NCI-H146 treated with DMSO at 0.1 percent for 48 hours (cell line): ENCODE measurements around the gene FBXO34.

Experiments used
- DNase-seq: peaks from one replicate; lab custom pipeline; 2025; ENCODE audit not compliant: unreplicated experiment; lab: John Stamatoyannopoulos, UW

The FBXO34 gene

DNA sequence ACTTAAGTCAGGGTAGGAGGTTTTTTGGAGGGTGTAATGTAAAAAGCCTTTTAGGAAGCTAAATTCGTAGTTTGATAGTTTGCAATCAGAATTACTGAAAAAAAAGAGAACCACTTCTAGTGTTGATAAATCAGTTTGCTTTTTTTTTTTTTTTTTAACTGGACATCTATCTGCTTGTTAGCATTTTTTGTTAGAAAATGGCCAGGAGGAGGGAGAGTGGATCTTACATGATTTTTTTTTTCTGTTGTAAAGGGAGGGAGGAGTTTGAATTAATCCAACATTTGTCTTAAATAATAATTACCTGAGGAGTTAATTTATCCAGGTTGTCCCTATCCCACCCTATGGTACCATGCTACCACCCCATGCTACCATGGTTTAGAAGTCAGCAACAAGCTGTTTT lies 1.2 kb downstream of the FBXO34 start:
- no peak for DNase-seq

DNA sequence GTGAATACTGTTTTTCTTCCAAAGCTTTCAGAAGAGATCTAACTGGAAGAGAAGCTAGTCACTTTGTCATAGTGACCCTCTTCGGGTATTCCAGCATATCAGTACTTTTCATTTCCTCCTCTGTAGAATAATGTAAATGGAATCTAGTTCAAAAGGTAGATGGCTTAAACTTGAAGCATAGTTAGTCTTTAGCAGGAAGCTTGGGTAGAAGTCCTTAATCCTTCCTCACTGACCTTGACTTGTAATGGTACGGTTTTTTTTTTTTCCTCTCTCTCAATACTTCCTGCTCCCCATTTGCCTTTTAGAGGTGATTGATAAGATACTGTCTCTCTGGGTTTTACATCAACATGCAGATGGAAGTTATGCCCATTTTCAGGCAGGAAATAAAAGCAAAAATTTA lies 1.7 kb downstream of the FBXO34 start:
- no peak for DNase-seq

DNA sequence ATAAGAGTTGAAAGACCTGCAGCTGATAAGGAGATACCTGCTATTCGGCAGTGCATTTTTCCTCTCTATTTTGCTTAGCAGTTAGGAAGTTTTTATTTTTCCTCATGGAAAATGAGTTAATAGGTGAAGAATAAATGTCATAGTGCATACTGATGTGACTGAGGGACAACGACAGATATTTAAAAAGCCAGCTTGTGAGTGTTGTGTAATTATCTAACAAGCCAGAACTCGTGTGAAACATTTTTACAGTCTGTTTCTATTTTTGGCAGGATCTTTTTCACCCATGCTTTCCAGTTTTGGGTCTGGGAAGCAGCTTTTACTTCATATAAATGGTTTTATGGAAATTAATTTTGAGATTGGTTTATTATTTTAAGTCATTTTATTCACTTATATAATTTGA lies 2.9 kb downstream of the FBXO34 start:
- DNase-seq, result no peak

DNA sequence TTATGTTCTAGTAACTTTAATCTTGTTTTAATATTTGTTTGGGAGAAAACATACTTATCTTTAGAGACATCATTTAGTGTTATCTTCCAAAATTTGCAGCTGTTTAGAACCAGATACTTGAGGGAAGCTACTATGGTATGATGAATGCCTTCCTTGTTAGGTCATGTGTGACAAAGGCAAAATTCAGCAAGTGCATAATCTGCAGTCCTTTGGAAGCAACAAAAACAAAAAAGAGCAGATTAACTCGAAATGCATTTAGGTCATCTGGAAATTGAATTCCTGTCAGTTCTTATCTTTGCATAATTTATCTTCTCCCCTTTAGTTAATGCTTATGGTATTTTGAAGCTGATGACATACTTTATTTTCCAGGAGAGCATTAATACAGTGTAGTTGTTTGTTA lies 3.5 kb downstream of the FBXO34 start:
- DNase-seq, result no peak

DNA sequence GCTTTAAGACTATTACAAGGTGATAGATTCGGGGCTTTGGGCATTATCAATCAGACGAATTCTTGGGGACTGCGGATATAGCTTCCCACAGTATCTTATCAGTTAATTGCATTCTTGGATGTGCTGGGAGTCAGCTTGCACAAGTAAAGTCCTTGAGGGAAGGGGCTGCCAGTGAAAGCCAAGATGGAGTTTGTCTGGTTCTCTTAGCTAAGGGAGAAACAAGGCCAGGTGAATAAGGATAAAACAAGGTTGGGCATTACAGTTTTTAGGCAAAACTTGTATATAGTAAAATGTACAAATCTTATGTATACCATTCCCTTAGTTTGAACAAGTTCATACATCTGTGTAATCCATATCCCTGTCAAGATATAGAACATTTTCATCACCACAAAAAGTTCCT lies 5.5 kb downstream of the FBXO34 start:
- no peak for DNase-seq

DNA sequence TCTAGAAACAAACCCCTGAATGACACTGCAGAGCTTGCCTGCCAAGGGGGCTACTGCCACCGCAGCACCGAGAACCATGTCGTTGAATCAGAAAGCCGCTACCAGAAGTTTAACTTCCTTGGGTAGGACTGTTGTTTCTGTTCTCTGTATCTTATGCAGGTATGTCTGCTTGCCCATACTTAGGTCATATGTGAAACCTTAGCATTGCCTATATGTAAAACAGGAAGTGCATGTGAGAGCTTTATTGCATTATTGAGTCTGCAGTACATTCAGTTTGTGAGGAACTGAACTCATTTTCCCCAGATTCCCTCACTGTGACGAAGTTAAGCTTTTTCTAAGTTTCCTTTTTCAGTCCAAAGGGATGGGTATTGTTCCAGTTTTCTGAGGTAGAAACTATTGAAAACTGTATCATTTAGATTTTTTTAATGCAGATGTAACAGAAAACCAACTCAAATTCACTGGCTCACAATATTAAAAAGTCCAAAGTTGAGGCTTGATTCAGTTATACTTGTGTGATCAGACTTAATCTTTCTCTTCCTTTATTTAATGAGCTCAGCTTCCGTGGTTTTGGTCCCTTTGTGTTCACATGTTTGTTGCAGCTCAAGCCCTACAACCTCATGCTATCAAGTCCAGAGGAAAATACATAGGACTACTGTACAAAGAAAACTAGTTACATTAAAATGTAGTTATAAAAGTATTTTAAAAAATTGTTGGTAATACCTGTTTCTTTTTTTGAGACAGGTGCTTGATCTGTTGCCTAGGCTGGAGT lies 6.9 kb downstream of the FBXO34 start:
- no peak for DNase-seq

DNA sequence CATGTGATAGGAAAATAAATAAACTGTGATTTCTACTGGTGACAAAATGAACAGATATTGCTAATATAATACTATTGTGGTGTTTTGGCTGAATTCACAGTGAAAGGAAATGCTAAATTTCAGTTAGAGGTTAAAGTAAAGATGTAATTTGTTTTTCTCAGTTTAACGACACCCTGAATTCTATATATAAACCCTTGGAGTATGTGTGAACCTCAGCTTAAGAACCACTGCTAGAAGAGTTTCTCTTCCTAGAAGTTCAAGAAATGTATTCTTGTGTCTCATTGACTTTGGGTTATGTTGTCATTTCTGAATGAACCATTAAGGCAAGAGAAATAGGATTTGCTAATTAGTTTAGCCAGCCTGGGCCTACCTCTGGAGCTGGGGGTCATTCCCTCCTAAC lies 8.2 kb downstream of the FBXO34 start:
- DNase-seq, result no peak

DNA sequence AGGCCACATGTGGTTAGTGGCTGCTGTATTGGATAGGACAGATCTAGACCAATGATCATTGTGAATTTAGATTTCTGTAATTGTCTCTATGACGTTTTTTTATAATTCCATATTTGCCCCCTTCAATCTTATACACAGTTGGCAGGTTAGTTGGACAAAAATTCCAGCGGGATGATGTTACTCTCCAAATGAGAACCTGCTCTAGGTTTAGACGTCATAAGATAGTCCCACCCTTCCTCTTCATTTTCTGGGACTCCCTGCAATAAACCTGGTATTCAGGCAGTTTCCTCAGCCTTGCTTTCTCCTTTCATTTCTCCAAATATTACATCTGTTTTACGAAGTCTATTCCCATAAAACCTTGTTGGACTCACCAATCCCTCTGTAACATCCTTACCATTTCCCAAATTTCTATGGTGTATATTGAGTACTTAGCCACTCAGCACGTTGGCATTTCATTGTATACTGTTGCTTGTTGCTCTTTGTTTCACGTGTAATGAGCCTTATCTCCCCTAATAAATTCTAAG lies 10.2 kb downstream of the FBXO34 start:
- DNase-seq, result no peak

DNA sequence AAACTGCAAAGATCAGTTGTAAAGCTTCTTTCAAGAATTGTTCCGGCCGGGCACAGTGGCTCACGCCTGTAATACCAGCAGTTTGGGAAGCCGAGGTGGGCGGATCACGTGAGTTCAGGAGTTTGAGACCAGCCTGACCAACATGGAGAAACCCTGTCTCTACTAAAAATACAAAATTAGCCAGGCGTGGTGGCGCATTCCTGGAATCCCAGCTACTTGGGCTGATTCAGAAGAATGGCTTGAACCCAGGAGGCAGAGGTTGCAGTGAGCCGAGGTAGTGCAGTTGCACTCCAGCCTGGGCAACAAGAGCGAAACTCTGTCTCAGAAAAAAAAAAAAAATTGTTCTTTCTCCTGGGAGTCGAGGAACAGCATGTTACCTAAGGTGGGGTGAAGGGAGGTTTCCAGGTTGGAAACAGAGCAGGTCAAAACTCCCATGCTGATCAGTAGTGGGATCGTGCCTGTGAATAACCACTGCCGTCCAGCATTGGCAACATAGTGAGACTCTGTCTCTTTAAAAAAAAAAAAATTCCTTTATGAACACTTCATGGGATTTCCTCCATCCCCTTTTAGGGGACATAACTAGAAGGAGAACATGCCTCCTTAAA lies 13.9 kb downstream of the FBXO34 start:
- DNase-seq, result no peak

DNA sequence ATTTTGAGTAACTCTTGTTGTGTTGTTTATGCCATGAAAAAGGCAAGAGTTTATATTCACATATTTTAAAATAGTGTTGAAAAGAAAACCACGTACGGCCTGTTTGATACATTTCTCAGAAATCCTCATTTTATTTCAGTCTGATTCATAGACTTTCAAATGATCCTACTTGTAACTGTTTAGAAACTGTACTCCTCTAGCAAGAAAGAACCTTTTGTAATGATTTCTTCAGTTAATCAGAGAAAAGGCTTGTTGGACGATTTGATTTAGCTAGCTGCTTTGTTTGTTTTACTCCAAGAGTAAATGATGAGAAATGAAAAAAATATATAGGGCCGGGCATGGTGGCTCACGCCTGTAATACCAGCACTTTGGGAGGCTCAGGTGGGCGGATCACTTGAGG lies 17.2 kb downstream of the FBXO34 start:
- no peak for DNase-seq

DNA sequence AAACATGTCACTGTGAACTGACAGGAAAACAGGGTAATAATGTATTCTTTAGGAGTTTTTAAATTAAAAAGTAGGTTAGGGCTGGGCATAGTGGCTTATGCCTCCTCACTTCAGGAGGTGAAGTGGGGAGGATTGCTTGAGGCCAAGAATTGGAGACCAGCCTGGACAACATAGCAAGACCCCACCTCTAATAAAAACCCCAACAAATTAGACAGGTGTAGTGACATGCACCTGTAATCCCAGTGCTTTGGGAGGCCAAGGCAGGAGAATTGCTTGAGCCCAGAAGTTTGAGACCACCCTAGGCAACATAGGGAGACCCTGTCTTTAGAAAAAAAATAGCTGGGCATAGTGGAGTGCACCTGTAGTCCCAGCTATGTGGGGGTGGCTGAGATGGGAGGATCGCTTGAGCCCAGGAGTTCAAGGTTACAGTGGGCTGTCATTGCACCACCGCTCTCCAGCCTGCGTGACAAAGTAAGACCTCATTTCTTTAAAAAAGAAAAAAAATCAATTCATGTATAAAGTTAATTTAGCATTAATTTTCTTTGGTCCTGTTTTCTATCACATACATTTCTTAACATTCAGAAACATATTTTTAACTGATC lies 20.4 kb downstream of the FBXO34 start:
- DNase-seq, result no peak

DNA sequence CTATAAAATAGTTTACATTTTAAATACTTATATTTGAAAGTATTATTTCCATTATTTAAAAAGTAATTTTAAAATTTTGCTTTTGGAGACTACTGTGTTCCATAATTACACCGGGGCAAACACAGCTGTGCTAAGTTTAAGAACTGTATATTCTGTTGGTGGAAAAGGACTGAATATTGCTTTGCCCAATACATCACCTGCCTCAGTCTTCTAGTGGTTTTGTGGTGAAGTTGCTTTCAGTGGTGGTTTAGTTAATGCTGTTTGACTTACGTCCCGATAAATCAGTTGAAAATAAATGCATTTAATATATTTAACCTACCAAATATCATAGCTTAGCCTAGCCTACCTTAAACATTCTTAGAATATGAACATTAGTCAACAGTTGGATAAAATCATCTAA lies 23.4 kb downstream of the FBXO34 start:
- no peak for DNase-seq

DNA sequence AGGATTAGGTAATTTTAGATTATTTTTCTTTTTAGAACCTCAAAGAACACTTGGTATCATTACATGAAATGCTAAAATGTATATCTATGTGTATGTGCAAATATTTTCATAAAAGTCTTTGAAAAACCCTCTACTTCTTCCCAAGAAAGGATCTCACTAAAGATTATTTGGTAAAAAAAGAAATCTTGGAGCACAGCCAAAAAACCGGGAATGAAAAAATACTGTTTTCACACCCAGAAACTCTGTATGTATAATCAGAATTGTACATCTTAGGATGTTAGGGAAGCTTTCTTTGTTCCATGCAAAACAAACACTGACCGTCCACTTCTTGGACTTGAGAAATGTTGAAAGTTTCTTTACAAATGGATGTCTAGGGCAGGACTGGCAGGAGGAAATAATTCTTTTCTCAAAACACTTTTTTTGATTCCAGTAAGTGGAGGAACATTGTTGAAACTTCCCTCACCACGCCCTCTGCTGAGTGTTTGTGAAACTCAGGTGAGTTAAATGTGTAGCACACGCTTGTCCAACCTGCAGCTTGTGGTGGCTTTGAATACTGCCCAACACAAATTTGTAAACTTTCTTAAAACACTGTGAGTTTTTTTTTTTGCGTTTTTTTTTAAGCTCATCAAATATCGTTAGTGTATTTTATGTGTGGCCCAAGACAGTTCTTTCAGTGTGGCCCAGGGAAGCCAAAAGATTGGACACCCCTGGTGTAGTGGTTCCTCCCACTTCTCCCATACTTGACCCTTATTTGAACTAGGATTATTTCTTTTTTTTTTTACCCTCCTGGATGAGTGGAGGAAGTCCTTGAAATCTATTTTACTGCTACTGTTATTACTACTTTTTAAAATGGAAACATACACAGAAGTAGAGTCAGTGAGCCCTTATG lies 26.6 kb downstream of the FBXO34 start:
- DNase-seq, result no peak

DNA sequence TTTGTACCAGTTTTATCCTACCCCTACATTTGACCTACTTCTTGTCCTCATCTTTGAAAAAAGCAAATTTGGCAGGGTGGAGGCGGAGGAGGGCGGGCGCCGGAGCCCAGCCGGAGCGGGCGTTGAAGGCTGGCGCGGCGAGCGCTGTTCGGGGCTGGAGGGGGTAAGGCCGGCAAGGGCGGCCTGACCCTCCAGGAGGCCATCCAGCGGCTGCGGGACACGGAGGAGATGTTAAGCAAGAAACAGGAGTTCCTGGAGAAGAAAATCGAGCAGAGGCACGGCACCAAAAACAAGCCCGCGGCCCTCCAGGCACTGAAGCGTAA lies 27.2 kb downstream of the FBXO34 start:
- DNase-seq, result no peak

DNA sequence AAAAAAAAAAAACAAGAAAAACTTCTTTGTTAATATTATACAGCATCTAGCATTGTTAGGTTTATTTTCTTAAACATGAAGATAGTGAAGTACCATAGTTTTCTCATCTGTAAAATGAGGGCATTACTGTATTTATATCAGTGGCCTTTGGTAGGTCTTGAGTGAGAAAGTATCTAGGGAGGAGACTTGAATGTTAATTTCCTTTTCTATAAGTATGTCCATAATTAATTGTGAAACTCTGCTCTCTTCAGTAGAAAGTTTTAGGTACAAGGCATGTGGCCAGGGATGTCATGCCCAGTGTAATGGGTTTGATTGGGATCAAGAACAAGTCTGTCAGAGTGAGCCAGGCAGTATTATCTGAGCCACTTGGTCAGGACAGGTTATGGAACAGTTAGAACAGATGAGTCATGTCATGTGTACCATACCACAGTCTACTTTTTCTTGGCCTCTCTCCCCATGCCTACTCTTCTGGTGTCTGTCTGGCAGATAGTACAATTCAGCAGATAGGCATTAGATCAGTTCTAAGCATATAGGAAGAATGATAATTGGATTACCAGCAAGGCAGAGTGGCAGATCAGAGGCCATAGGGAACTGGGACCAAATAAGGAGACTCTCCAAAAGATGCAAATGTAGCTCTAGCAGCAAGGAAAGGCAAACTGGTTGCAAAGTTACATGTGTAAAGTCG lies 30.4 kb downstream of the FBXO34 start:
- no peak for DNase-seq

DNA sequence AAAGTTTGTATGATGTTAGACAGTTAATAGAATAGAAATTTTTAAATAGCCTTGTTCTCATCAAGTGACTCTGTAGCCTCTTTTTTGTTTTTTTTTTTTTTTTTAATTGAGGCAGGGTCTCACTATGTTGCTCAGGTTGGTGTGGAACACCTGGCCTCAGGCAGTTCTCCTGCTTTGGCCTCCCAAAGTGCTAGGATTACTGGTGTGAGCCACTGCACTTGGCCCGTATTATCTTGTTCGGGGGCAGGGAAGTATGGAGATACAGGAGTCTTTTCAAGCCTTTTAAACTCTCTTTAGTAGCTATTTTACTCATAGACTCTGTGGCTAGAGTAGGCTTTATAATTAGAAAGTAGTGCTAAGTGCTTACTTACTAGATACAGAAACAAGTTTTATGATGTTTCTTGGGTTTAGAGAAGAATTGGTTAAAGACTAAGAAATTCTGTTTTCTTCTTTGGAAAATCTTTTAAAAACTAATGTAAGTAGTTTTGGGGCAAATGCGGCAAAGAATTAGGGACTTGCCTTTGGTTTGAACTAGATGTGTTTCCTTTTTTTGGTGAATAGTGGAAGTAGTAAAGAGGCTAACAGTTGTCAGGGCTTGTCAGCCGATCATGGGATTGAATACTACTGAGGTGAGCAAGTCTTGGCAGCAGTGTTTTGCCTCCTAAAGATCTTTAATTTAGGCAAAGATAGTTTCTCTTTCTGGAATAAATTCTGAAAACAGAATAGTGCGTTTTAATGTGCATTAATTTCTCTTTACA lies 31.3 kb downstream of the FBXO34 start:
- no peak for DNase-seq

DNA sequence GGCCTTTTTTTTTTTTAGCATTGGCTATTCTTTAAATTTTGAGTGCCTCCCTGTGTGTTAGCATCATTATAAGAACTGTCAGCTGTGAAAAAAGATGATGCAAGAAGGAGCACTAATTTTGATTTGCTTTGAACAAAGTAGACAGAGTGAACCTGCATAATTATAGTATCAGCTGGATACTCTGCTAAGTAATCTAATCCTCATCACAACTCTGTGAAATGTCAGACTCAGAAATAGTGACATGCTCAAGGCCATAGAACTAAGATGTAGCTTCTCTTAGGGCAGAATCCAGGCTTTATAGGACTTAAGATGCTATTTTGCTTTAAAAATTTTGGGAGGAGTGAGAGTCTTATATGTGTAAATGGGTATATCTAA lies 31.9 kb downstream of the FBXO34 start:
- no peak for DNase-seq

DNA sequence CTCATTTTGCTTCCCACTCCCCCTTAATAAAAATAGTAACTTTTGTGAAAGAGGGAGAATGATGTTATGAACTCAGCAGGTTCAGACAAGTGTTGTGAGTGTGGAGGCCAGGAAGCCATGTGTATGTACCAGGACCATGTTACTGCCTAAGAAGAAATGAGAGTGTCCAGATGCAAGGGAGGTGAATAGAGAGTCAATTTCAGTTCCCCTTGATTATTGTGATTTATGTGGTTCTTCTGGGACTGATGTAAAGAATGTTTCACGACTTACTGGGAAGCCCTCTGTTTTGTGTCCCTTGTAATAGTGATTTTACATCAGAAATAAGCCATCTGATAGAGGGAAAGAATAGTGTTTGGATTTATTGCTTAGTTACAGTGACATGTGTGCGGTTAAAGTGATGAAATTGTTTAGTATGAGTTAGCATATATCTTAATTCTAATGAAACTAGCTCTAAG lies 32.5 kb downstream of the FBXO34 start:
- no peak for DNase-seq

DNA sequence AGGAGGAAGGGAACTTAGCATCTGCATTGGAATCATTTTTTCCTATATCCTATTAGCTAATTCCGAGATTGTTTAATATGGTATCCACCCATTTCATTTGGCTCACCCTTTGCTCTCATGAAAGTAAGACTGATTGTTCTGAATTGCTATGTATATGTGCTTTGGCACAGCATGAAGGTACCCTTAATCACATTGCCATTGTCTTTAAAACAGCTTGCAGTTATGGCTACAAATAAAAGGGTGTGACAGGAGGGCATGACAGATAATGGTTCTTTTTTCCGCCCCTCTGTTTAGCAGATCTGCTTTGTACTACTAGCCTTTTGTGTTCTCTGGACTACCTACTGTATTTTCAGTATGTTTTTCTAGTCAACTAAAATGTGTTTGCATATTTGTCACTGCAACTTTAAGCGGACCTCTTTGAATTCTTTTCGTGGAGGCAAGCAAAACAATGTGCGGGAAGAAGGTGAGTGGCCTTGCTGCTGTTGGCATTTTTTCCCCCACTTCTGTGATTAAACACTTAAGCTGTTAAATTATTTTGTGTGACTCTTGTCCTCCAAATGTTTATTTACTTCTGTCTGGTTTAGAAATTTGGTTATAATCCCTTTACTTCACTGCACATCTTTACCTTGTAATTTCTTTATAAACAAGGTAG lies 35.8 kb downstream of the FBXO34 start:
- peak; percentile 85 for DNase-seq

DNA sequence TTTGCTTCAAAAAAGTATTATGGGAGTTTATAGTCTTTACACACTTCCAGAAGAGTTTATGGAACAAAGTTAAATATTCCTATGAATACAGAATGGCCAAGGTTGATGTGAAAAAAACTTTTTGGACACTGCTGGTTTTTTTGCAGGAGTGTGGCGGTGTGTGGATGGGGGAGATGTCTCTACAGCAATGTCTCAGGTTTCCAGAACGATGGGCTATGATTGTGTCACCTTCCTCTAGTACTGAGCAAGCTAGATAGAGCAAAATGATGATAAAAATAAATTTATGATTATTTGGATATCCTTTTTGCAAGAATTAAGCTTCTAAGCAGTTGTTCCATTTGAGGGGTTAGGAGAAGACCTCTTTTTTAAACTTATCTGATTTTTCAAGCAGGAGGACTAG lies 37.9 kb downstream of the FBXO34 start:
- no peak for DNase-seq
